ENCODE results near the gene NCKIPSD.

The NCKIPSD gene

GRCh38 chr3:48678056-48678455 is 7.7 kb downstream of the NCKIPSD start:
- DNase-seq = no peak

- DNase-seq = no peak
Measured at GRCh38 chr3:48674505-48674904, 11.2 kb downstream of the NCKIPSD start.

GRCh38 chr3:48672522-48672921 is 13.2 kb downstream of the NCKIPSD start:
- no peak for DNase-seq

- no peak for DNase-seq
Measured at GRCh38 chr3:48664929-48665328, 20.8 kb downstream of the NCKIPSD start.

GRCh38 chr3:48664313-48664644 is 21.4 kb downstream of the NCKIPSD start:
- no peak for DNase-seq

- DNase-seq = peak; percentile 86
Measured at GRCh38 chr3:48663489-48664312, 22.0 kb downstream of the NCKIPSD start.

- peak; percentile 49 for DNase-seq
Measured at GRCh38 chr3:48662753-48663488, 22.8 kb downstream of the NCKIPSD start, which contains the start of gene CELSR3. Gene CELSR3, minus strand, starts transcription at chr3:48662886. Its CDS starts 252 bp downstream, at chr3:48662634.

- no peak for DNase-seq
Measured at GRCh38 chr3:48662145-48662752, 23.5 kb downstream of the NCKIPSD start.

- DNase-seq = no peak
Measured at GRCh38 chr3:48661501-48662144, 24.1 kb downstream of the NCKIPSD start.

GRCh38 chr3:48660800-48661400 is 24.8 kb downstream of the NCKIPSD start:
- DNase-seq = no peak

GRCh38 chr3:48656841-48657281 is 28.9 kb downstream of the NCKIPSD start:
- DNase-seq = no peak

- DNase-seq = no peak
Measured at GRCh38 chr3:48656061-48656840, 29.5 kb downstream of the NCKIPSD start.

GRCh38 chr3:48655606-48656005 is 30.1 kb downstream of the NCKIPSD start:
- no peak for DNase-seq

- DNase-seq = no peak
Measured at GRCh38 chr3:48655063-48655462, 30.7 kb downstream of the NCKIPSD start.

- DNase-seq = no peak
Measured at GRCh38 chr3:48652923-48653715, 32.6 kb downstream of the NCKIPSD start.

- no peak for DNase-seq
Measured at GRCh38 chr3:48651771-48652170, 33.9 kb downstream of the NCKIPSD start.

- DNase-seq = no peak
Measured at GRCh38 chr3:48650723-48651122, 35.0 kb downstream of the NCKIPSD start.

- no peak for DNase-seq
Measured at GRCh38 chr3:48648188-48648850, 37.4 kb downstream of the NCKIPSD start.

GRCh38 chr3:48647714-48648113 is 38.0 kb downstream of the NCKIPSD start:
- no peak for DNase-seq
